ENCODE results near the gene EDEM3. TPM values are rescaled to one million over a fixed set of nuclear protein-coding genes. Genes with fewer than 3 reads are reported as not detected.
"Not testable (repeated sequence)": the region's sequence is repeated elsewhere in the genome, so short reads cannot be mapped to it uniquely, and the experiment has no call there.

Gene EDEM3
- total and polyA plus RNA-seq, 12 donors = 7.8 to 26.8 (median 17.8) TPM

GRCh38 chr1:184788970-184789369 lies 34.3 kb upstream of the EDEM3 start:
- no peak overlapping the region for H3K27ac ChIP-seq
- H3K9me3 ChIP-seq = peaks cover 0 to 12% (median 3%) of the 10 kb centered on the region in 11 donors
- H3K4me3 ChIP-seq = no peak overlapping the region
- TF ChIP-seq, protein P1, sequence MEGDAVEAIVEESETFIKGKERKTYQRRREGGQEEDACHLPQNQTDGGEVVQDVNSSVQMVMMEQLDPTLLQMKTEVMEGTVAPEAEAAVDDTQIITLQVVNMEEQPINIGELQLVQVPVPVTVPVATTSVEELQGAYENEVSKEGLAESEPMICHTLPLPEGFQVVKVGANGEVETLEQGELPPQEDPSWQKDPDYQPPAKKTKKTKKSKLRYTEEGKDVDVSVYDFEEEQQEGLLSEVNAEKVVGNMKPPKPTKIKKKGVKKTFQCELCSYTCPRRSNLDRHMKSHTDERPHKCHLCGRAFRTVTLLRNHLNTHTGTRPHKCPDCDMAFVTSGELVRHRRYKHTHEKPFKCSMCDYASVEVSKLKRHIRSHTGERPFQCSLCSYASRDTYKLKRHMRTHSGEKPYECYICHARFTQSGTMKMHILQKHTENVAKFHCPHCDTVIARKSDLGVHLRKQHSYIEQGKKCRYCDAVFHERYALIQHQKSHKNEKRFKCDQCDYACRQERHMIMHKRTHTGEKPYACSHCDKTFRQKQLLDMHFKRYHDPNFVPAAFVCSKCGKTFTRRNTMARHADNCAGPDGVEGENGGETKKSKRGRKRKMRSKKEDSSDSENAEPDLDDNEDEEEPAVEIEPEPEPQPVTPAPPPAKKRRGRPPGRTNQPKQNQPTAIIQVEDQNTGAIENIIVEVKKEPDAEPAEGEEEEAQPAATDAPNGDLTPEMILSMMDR (IDR thresholded peaks at IDR 0.05) = no peak
- 90 to 94% methylated on average over 2 of the region's 2 CpGs for WGBS, 2 donors
- peaks cover 0 to 24% (median 0%) of the 10 kb centered on the region in 9 donors for H3K36me3 ChIP-seq
- ATAC-seq (no peak), DNase-seq (no peak)
- H3K27me3 ChIP-seq = no peaks in the 10 kb centered on the region
- peaks cover 5 to 30% (median 14%) of the 10 kb centered on the region in 9 donors for H3K4me1 ChIP-seq
- intact Hi-C loops (cut with DNase I) = no loop called here

GRCh38 chr1:184785529-184785928 lies 30.9 kb upstream of the EDEM3 start:
- DNase-seq (no peak), ATAC-seq (no peak)
- Histone ChIP-seq H3K36me3 (peaks cover 0 to 10% (median 0%) of the 10 kb centered on the region in 9 donors), H3K4me3 (no peak overlapping the region), H3K27me3 (no peaks in the 10 kb centered on the region), H3K4me1 (peaks cover 0 to 3% (median 0%) of the 10 kb centered on the region in 9 donors), H3K9me3 (peaks cover 0 to 27% (median 11%) of the 10 kb centered on the region in 11 donors), H3K27ac (no peak overlapping the region)
- TF ChIP-seq, protein P1 (IDR thresholded peaks at IDR 0.05) = no peak
- WGBS, 2 donors = 94 to 96% methylated on average over 2 of the region's 2 CpGs
- intact Hi-C loops (cut with DNase I) = no loop called here

DNA sequence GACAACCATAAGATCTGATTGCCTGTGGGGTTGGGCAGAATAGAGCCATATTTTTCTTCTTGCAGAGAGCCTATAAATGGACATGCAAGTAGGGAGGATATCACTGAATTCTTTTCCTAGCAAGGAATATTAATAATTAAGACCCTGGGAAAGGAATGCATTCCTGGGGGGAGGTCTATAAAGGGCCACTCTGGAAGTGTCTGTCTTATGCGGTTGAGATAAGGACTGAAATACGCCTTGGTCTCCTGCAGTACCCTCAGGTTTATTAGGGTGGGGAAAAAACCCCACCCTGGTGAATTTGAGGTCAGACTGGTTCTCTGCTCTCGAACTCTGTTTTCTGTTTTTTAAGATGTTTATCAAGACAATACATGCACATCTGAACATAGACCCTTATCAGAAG lies 29.1 kb upstream of the EDEM3 start:
- H3K4me1 ChIP-seq; intact Hi-C loops (cut with DNase I); DNase-seq; H3K27ac ChIP-seq; ATAC-seq; H3K27me3 ChIP-seq; H3K36me3 ChIP-seq; H3K4me3 ChIP-seq: not testable (repeated sequence)
- H3K9me3 ChIP-seq = peaks cover 0 to 27% (median 11%) of the 10 kb centered on the region in 11 donors
- WGBS, 2 donors = 95 to 97% methylated on average over 3 of the region's 3 CpGs

- 82 to 86% methylated on average over 1 of the region's 1 CpG for WGBS, 2 donors
- Histone ChIP-seq H3K27ac (no peak overlapping the region), H3K9me3 (peaks cover 0 to 27% (median 11%) of the 10 kb centered on the region in 11 donors), H3K27me3 (no peaks in the 10 kb centered on the region), H3K4me3 (no peak overlapping the region), H3K4me1 (no peaks in the 10 kb centered on the region), H3K36me3 (peaks cover 0 to 5% (median 0%) of the 10 kb centered on the region in 9 donors)
- ATAC-seq (no peak), DNase-seq (no peak)
- intact Hi-C loops (cut with DNase I) = no loop called here
- TF ChIP-seq, protein P1 (IDR thresholded peaks at IDR 0.05) = no peak
Measured at GRCh38 chr1:184781941-184782340, 27.3 kb upstream of the EDEM3 start.

DNA sequence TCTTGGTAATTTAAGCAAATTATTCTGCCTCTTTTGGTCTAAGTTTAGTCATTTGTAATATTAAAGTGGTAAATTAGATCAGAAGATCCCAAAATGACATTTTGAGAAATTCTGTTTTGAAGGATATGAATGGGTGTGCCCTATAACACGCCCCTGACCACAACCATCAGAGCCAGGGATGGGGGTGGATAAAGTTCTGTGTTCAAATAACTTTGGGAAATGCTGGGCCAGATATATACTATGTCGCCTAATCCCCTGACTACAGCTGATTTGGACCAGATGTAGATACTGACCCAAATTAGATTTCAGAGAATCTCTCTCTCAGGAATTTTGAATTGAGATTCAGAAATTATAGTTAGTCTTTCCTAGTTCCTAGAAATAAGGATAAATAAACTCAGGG lies 21.2 kb upstream of the EDEM3 start:
- 48 to 87% methylated on average over 2 of the region's 2 CpGs for WGBS, 2 donors

More for the DNA sequence above, 21.2 kb upstream of the EDEM3 start:
- H3K9me3 ChIP-seq = no peaks in the 10 kb centered on the region
- no peak overlapping the region for H3K27ac ChIP-seq
- no peak for ATAC-seq
- DNase-seq = no peak
- intact Hi-C loops (cut with DNase I) = no loop called here
- no peaks in the 10 kb centered on the region for H3K27me3 ChIP-seq
- no peak overlapping the region for H3K4me3 ChIP-seq
- no peaks in the 10 kb centered on the region for H3K36me3 ChIP-seq
- TF ChIP-seq, protein P1 (IDR thresholded peaks at IDR 0.05) = no peak
- H3K4me1 ChIP-seq = no peaks in the 10 kb centered on the region
